GM12891 (cell line): ENCODE measurements around the gene SENP8.

Source experiments
- DNase-seq: peaks from one replicate; pipeline ENCODE4 v3.0.0; 2011; ENCODE audit warnings: low spot score; ENCODE audit not compliant: insufficient read length
- FAIRE-seq: peaks from 2 replicates; lab custom pipeline; 2011; peaks lifted over from hg19 to GRCh38; lab: Jason Lieb, UNC
- PAX5 ChIP-seq: IDR thresholded peaks from 2 replicates; pipeline ENCODE4 v1.6.1; 2011; ENCODE audit warnings: low read length, moderate library complexity, mild to moderate bottlenecking; ENCODE audit not compliant: insufficient read depth, severe bottlenecking
- POLR2A ChIP-seq: IDR thresholded peaks from 2 replicates; pipeline ENCODE4 v1.6.1; 2011; ENCODE audit warnings: low read depth, low read length, control low read depth
- POLR2AphosphoS5 ChIP-seq: IDR thresholded peaks from 2 replicates; pipeline ENCODE4 v1.6.1; 2011; ENCODE audit warnings: low read depth, low read length, control low read depth
- POU2F2 ChIP-seq: IDR thresholded peaks from 2 replicates; pipeline ENCODE4 v1.6.1; 2011; ENCODE audit warnings: low read depth, mild to moderate bottlenecking, control low read depth, low read length, moderate library complexity
- SPI1 ChIP-seq: IDR thresholded peaks from 2 replicates; pipeline ENCODE4 v1.6.1; 2011; ENCODE audit warnings: low read depth, low read length, control low read depth
- TAF1 ChIP-seq: IDR thresholded peaks from 2 replicates; pipeline ENCODE4 v1.6.1; 2011; ENCODE audit warnings: low read depth, low read length, control low read depth

The SENP8 gene

DNA sequence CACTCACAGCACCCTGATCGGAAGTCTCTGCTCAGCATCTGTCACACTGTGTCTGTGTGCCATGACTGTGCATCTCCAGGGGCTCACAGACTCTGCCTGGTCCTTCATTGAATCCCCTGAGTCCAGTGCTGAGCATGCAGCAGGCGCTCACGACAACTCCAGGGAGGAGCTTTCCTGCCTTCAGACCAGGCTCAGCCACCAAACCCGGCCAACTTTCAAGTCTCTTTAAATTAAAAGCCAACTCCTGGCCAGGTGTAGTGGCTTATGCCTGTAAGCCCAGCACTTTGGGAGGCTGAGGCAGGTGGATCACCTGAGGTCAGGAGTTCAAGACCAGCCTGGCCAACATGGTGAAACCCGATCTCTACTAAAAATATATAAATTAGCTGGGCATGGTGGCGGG is 55.2 kb downstream of the SENP8 start:
- TF ChIP-seq TAF1: no peak
- no peak for TF ChIP-seq POLR2AphosphoS5
- no peak for TF ChIP-seq SPI1
- no peak for TF ChIP-seq POLR2A
- no peak for TF ChIP-seq PAX5
- TF ChIP-seq POU2F2: no peak
- DNase-seq: no peak
- no peak for FAIRE-seq

DNA sequence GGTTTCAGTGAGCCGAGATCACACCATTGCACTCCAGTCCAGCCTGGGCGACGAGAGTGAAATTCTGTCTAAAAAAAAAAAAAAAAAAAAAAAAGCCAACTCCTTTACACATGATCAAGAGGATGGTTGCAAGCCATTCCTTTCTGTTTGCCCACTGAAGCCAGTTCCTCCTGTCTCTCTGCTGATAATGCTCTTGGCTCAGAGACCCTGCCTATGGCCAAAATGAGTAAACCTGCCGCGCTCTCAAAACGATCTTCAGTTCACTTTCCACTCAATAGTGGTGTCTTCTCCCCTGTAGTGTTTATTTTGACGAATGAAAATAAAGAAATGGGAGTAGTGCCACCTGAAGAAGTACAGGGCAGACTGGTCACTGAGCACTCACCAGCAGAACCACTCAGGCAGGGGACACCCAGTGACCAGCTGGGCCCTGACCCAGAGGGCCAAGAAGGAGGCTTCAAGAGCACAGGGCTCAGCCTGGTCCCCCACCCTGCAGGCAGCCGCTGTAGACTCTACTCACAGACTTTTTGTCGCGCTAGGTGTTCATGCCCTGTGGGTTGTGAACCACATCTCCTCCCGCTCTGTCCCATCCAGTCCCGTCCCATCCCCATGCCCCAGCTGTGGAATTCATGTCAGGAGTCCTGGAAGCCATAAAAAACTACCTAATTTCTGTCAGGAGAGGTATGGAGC is 55.8 kb downstream of the SENP8 start:
- no peak for DNase-seq
- TF ChIP-seq PAX5 (no peak), POLR2AphosphoS5 (no peak), POLR2A (no peak)
- no peak for FAIRE-seq

DNA sequence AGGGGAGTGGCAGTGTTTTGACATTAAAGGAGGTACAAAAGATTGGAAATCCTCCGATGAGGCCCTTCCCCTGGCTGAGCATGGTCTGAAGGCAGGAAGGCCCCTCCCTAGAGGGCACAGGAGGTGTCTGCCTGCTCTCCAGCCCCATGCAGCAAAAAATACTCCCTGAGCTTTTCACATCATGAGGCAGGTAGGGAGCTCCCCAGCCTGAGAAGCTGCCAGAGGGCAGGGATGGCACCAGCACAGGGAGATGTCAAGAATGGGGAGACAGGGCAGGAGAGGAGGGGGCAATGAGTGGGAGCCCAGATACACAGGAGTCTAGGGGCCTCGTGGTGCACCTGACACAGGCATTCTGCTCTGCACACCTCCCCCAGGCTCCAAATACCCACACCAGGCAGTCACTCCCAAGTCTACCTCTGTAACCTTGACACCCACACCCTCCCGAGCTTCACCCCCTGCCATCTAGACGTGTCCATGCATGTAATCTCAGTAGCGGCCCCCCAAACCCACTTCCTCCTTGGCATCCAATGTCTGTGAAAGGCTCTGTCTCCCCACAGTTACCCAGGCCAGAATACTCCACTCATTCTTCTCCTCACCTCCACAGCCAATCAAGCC is 56.5 kb downstream of the SENP8 start:
- DNase-seq: no peak
- FAIRE-seq: no peak
- TF ChIP-seq SPI1: 0 out of 2 replicates have a peak, but pooled peaks have one; percentile 21
- no peak for TF ChIP-seq TAF1

DNA sequence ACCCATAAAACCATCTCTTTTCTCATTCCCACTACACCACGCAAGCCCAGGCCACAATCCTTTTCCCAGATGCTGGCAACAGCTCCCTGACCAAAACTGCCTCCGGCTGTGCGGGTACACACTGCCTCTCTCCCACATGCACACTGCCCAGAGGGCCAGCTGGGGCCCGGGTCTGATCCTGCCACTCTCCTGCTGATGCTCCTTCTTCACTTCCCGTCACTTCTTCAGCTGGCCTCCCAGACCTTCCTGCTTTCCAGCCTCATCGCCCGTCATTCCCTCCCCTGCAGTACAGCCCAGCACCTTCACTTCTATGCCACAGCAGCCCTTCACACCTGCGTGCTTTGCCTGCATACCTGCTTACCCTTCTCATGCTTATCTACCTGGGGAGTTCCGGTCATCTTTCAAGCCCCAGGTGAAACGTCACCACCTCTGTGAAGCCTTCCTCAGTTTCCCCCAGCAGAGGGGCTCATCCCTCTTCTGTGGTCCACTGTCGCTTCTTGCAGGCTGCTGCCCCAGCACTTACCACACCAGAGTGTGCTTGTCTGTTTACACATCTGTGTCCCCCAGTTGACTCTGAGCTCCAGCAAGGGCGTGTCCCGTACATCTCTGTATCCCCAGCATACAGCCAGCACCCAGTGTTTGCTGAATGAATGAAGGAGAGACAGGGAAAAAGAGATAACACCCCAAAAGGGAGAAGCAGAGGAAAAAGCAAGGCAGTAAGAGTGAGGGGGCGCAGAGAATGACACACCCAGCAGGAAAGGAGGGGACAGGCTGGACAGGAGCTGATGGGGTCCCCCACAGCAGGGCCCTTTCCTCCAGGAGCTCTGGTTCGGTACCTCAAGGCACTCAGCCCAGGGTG is 57.2 kb downstream of the SENP8 start:
- no peak for TF ChIP-seq POLR2A
- no peak for TF ChIP-seq POU2F2
- no peak for TF ChIP-seq TAF1
- DNase-seq: no peak
- no peak for FAIRE-seq

DNA sequence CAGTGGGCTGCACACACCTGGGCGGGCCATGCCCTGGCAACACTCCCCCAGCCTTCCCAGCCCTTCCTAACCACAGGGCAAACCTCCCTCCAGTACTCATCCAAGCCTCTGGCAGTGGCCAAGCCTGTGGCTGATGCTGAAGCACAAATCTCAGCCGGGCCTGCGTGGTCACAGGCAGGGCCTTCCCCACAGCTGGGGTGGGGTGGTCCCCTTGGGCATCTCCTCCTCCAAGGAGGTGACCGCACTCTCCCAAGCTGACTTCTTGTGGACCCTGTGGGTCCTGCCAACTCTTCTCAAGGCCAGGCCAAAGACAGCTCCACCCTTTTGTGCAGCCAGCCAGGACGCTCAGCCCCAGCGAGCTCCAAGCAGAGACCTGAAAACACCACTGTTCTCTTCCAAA is 58.0 kb downstream of the SENP8 start:
- no peak for FAIRE-seq
- no peak for TF ChIP-seq PAX5
- TF ChIP-seq TAF1: no peak
- no peak for TF ChIP-seq POU2F2
- no peak for TF ChIP-seq SPI1
- no peak for TF ChIP-seq POLR2AphosphoS5
- no peak for TF ChIP-seq POLR2A
- no peak for DNase-seq

DNA sequence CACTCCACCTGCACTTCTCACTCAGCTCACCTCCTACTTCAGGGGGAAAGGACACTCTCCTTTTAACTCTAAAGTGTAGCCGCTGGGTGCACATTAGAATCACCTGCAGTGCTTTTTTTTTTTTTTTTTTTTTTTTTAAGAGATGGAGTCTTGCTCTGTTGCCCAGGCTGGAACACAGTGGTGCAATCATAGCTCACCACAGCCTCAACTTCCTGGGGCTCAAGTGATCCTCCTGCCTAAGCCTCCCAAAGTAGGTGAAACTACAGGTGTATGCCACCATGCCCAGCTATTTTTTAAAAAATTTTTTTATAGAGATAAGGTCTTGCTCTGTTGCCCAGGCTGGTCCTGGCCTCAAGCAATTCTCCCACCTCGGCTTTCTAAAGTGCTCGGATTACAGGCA is 58.5 kb downstream of the SENP8 start:
- no peak for FAIRE-seq
- no peak for DNase-seq
- TF ChIP-seq SPI1 (no peak), POU2F2 (no peak), POLR2AphosphoS5 (no peak), PAX5 (no peak), POLR2A (no peak), TAF1 (no peak)

DNA sequence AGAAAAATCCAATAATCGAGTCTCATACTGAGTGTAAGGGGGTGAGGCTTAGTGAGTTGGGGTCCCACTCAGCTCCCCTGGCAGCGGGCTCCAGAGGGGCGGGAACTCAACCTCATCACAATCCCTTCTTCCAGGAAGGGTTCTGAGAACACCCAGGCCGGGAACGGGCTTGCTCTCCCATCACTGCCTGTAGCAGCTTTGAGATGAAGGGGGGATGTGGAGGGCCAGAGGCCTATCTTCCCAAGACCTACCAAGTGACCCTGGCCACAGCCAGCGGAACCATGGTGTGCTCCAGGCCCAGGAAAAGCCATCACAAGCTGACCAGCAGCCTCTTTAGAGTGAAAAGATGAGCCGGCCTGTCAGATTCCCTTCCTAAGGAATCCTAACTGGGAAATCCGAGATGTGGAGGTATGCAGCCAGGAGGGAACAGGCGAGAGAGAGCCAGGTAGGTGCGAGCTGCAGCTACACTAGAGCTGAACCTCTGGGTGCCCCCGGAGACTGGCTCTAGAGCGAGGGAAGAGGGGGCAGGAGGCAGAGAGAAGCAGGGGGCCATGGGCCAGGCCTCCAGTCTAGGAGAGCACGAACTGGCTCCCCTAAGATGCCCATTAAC is 60.9 kb downstream of the SENP8 start:
- FAIRE-seq: no peak
- TF ChIP-seq PAX5 (no peak), POLR2AphosphoS5 (no peak), SPI1 (no peak), POU2F2 (no peak), TAF1 (no peak), POLR2A (no peak)
- DNase-seq: no peak

DNA sequence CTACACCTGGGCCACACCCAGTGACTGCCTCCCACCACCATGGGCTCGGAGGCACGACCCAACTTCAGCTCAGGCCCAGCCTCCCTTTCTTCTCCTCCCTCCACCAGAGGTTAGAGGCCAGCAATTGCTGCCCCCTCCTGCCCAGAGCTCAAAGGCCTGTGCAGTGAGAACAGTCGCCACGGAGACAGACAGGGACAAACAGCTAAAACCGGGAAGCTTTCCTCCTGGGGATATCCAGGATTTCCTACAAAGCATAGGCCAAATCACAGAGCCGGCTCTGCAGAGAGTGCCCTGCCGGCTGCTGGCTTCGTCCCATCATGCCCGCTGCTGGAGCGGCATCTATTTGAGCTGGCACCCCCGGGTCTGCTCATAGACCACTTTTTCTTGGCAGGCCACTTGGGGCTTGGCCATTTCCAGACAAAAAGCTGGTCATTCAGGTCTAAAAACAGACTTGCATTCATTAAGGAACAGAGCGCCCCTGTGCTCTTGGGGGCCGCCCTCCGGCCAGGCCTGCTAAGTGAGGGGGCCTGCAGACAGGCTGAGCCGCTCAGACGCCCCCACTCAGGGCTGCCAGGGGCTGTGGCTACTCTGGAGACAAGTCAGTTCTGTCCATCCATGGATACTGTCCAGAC is 61.9 kb downstream of the SENP8 start:
- no peak for TF ChIP-seq POU2F2
- no peak for TF ChIP-seq POLR2A
- DNase-seq: no peak
- FAIRE-seq: no peak

DNA sequence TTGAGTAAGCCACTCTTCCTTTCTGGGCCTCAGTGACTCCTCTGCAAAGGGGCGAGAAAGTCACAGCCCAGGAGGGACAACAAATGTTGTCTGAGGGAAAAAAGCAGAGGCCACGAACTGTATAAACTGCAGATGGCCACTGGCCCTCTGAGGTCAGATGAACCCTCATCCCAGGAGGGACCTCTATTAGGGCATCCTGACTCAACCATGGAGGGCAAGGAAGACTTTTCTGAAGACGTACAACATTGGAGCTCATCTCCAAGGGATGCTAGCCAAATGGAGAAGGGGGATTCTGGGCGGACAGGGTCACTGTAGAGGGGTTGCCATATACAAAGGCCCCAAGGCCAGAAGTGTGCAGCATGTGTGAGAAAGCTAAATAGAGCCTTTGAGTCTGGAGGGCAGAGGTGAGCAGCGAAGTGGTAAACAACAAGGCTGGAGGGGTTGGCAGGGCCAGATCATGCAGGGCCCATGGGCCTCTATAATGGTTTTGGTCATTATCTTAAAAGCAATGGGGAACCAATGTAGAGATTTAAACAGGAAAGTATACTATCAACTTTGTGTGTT is 62.6 kb downstream of the SENP8 start:
- DNase-seq: no peak
- no peak for TF ChIP-seq POLR2AphosphoS5
- no peak for FAIRE-seq

DNA sequence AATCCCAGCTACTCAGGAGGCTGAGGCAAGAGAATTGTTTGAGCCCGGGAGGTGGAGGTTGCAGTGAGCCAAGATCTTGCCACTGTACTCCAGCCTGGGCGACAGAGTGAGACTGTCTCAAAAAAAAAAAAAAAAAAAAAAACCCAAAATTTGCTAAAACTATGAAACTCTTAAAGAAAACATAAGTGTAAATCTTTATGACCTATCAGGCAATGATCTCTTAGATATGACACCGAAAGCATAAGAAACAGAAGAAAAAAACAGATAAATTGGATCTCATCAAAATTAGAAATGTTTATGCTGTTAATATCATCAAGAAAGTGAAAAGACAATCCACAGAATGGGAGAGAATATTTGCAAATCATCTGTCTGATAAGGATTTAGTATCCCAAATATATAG is 64.0 kb downstream of the SENP8 start:
- no peak for DNase-seq
- no peak for TF ChIP-seq PAX5
- FAIRE-seq: no peak
